Sciatic nerve (tissue), 2 donors: ENCODE measurements around the gene GDNF. TPM values are rescaled to one million over a fixed set of nuclear protein-coding genes. Genes with fewer than 3 reads are reported as not detected.
"Not testable (repeated sequence)": the region's sequence is repeated elsewhere in the genome, so short reads cannot be mapped to it uniquely, and the experiment has no call there.

ENCODE experiments used
- ATAC-seq: fragments of 200-7000 bp; cut with Tn5 transposase; one replicate; pipeline ENCODE4 v1.9.1; 2020; ENCODE audit warnings: mild to moderate bottlenecking, moderate library complexity
- DNase-seq: peaks from one replicate; pipeline ENCODE4 v3.0.0-alpha.2; 2020; ENCODE audit warnings: low spot score
- intact Hi-C: fragments of 100-400 bp; cut with DNase I; formaldehyde crosslinking; loops from one replicate; pipeline ENCODE4 v1.14.2; 2022
- total RNA-seq: library from RNA; stranded (reverse); fragmentation: NEBNext Ultra II Directional; extraction: Animal tissue kit (Norgen Biotek cat#: 25700); gene quantifications from one replicate; pipeline ENCODE4 v1.2.1, GENCODE V29; 2021
- donor health status: DM: no; HTN: no; CAD: no.
- donor health status: DM: no; HTN: no; CAD: no.

Gene GDNF
- total RNA-seq, 1 donor from 2014 or later = not detected

GRCh38 chr5:37799865-37800421 is 39.9 kb downstream of the GDNF start:
- intact Hi-C loops = no loop called here
- ATAC-seq (no peak), DNase-seq (no peak)

DNA sequence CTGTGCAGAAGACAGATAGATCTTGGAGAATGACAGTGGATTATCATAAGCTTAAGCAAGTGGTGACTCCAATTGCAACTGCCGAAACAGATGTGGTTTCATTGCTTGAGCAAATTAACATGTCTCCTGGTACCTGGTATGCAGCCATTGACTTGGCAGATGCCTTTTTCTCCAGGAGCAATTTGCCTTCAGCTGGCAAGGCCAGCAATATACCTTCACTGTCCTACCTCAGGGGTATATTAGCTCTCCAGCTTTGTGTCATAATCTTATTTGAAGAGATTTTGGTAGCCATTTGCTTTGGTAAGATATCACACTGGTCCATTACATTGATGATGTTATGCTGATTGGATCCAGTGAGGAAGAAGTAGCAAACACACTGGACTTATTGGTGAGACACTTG is 43.4 kb downstream of the GDNF start:
- intact Hi-C loops, DNase-seq, ATAC-seq: not testable (repeated sequence)

- intact Hi-C loops, DNase-seq, ATAC-seq: not testable (repeated sequence)
These were observed 44.5 kb downstream of the GDNF start for GRCh38 chr5:37795292-37795691.

DNA sequence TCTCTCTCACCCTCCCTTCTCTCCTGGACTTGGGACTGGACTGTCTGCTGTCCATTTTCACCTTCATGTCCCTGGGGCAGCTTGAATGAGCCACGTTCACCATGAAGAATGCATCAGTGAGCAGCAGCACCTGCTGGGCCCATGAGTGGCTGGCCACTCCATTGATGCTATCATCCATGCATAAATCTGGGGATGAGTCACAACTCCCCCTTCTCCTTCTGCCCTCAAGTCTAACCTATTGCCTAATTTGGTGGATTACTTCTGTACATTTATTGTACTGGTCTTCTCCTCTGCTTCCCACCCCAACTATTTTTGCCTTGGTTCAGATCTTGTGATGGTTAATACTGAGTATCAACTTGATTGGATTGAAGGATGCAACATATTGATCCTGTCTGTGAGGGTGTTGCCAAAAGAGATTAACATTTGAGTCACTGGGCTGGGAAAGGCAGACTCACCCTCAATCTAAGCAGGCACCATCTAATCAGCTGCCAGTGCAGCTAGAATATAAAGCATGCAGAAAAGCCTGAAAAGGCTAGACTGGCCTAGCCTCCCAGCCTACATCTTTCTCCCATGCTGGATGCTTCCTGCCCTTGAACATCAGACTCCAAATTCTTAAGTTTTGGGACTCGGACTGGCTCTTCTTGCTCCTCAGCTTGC is 46.7 kb downstream of the GDNF start:
- ATAC-seq (no peak), DNase-seq (no peak)
- intact Hi-C loops = no loop called here

- no peak for ATAC-seq
- no peak for DNase-seq
- intact Hi-C loops = no loop called here
These were observed 48.5 kb downstream of the GDNF start for GRCh38 chr5:37791321-37791720.

GRCh38 chr5:37789991-37790390 is 49.9 kb downstream of the GDNF start:
- intact Hi-C loops = no loop called here
- no peak for DNase-seq
- ATAC-seq = no peak

GRCh38 chr5:37787742-37788141 is 52.1 kb downstream of the GDNF start:
- DNase-seq = no peak
- intact Hi-C loops = no loop called here
- ATAC-seq = no peak

GRCh38 chr5:37786862-37787519 is 52.9 kb downstream of the GDNF start:
- no peak for DNase-seq
- no peak for ATAC-seq
- intact Hi-C loops = no loop called here

- intact Hi-C loops = no loop called here
- ATAC-seq = no peak
- DNase-seq = no peak
These were observed 53.4 kb downstream of the GDNF start for GRCh38 chr5:37786416-37786815.

- ATAC-seq, DNase-seq, intact Hi-C loops: not testable (repeated sequence)
These were observed 58.4 kb downstream of the GDNF start for GRCh38 chr5:37781409-37781808.

- no peak for DNase-seq
- intact Hi-C loops = no loop called here
- no peak for ATAC-seq
These were observed 62.3 kb downstream of the GDNF start for GRCh38 chr5:37777432-37778130.

- DNase-seq (no peak), ATAC-seq (no peak)
- intact Hi-C loops = no loop called here
These were observed 63.0 kb downstream of the GDNF start for GRCh38 chr5:37776826-37777225.

DNA sequence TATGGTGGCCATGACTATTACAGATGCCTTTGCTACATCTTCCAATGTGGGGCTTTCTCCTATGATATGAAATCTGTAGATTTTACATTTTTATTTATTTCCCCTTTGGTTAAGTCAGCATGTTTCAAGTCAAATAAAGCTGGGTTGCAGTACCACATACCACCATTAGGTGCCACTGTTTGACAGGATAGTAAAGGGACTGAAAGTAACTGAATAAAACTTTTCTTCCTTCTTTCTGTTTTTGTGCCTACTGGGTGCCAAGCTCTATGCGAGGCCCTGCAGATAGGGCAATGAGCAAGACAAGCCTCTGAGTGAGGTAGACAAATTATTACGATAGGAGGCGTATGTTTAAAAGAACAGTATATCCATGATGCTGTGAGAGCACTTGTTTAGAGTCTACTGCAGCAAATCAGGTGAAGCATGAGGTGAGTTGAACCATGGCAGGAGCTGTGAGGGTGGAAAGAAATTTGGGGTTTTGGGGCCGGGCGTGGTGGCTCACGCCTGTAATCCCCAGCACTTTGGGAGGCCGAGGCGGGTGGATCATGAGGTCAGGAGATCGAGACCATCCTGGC is 64.8 kb downstream of the GDNF start:
- intact Hi-C loops = no loop called here
- ATAC-seq (no peak), DNase-seq (no peak)

GRCh38 chr5:37773809-37774208 is 66.0 kb downstream of the GDNF start:
- intact Hi-C loops = no loop called here
- ATAC-seq (no peak), DNase-seq (no peak)

DNA sequence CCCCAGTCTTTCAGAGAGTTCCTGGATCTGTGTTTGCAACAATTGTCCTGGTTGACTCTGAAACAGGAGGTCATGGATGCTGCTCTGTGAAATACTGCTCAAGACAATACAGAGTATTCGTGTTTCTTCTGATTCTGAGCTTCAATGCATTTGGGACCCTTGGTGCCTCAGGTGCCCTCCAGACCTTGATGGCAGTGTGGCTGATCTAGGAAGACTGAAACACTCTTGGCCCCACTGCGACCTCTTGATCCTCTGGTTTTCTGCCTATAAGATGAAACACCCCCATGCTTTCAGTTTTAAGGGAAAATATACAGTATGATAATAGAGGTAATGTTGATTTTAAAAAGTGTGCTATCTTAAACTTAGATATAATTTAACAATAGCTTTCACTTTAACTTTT is 67.6 kb downstream of the GDNF start:
- intact Hi-C loops = no loop called here
- ATAC-seq (no peak), DNase-seq (no peak)

- intact Hi-C loops = no loop called here
These were observed 68.1 kb downstream of the GDNF start for GRCh38 chr5:37771731-37772130.

DNA sequence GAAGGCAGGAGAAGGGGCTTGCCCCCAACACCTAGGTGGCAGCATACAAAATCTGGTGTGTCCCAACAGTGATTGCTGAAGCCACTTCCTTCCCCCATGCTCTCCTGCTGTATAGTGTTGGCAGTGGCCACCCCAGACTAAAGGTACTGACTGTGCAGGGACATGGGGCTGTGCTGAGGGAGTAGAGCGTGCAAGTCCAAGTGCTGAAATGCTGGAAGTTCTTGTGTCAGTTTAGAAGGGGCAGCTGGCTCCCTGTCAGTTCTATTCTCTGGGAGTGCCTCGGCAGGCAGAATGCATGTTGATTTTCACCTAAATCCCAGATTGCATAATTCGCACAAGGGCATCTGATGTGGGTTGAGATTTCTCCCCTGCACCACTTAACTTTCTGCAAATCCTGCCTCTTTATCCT is 68.6 kb downstream of the GDNF start:
- intact Hi-C loops = no loop called here
- DNase-seq (no peak), ATAC-seq (no peak)

More at GRCh38 chr5:37771731-37772130, 68.1 kb downstream of the GDNF start:
- DNase-seq = no peak
- ATAC-seq = no peak

DNA sequence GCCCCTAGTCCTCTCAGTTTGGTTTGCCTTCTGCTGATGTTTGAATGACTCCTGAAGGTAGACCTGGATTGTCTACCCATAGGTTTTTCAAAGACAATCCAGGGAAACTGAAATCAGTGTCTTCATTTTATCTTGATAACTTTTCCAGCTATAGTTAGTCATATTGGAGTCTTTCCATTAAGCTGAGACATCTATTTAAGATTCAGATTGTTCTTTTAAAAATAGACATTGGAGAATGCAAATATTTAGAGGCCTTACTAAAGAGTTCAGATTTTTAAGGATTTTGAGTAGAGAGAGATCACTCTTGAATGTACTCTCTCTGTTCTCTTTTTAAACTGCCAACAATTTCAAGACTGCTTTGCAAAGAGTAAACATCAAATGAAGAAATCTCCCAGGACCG is 69.1 kb downstream of the GDNF start:
- intact Hi-C loops = no loop called here
- no peak for ATAC-seq
- DNase-seq = no peak

DNA sequence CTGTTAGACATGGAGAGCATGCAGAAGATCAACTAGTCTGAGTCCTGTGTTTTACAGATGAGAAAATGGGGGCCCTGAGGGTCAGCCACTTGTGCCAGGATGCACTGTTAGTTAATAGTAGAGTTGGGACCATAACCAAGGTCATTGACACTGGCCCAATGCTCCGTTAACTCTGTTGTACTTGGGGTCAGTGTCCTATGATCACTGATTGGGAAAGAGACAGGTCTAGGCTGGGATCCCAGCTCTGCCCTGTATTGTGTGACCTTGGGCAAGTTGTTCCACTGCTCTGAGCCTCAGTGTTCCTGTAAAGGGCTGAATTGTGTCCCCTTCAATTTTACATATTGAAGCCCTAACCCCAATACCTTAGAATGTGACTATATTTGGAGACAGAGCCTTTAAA is 70.0 kb downstream of the GDNF start:
- no peak for DNase-seq
- intact Hi-C loops = no loop called here
- no peak for ATAC-seq

- intact Hi-C loops = no loop called here
- no peak for ATAC-seq
- no peak for DNase-seq
These were observed 70.7 kb downstream of the GDNF start for GRCh38 chr5:37769108-37769507.
